Nephron (organoid): Measurements from ENCODE around the gene ACACB.

Experiments
- H3K27ac Mint-ChIP-seq, 3 experiments: 2 replicates each; pipeline ENCODE4 v1.8.0; 2020; ENCODE audit warnings: mixed read lengths in 3 of 3, mild to moderate bottlenecking in 2 of 3, moderate library complexity in 1 of 3
- H3K27me3 Mint-ChIP-seq: 2 replicates; pipeline ENCODE4 v1.8.0; 2021; ENCODE audit warnings: low read depth, mild to moderate bottlenecking, moderate library complexity, mixed read lengths
- H3K36me3 Mint-ChIP-seq: 2 replicates; pipeline ENCODE4 v1.8.0; 2020; ENCODE audit warnings: low read depth, mixed read lengths
- H3K4me1 Mint-ChIP-seq: 2 replicates; pipeline ENCODE4 v1.8.0; 2020; ENCODE audit warnings: mixed read lengths
- H3K4me3 Mint-ChIP-seq, 3 experiments: 2 replicates each; pipeline ENCODE4 v1.8.0; 2020; ENCODE audit warnings: mild to moderate bottlenecking in 3 of 3, mixed read lengths in 3 of 3, moderate library complexity in 2 of 3
- H3K9me3 Mint-ChIP-seq: 2 replicates; pipeline ENCODE4 v1.8.0; 2020; ENCODE audit warnings: mixed read lengths
- TF ChIP-seq, protein P1 (sequence below), 3 experiments: fragments of 200-600 bp; sonication (generic); IDR thresholded peaks; one replicate each; pipeline ENCODE4 v1.5.0; 2021; ENCODE audit warnings: antibody characterized with exemption in 3 of 3; ENCODE audit not compliant: unreplicated experiment in 3 of 3

The ACACB gene

DNA sequence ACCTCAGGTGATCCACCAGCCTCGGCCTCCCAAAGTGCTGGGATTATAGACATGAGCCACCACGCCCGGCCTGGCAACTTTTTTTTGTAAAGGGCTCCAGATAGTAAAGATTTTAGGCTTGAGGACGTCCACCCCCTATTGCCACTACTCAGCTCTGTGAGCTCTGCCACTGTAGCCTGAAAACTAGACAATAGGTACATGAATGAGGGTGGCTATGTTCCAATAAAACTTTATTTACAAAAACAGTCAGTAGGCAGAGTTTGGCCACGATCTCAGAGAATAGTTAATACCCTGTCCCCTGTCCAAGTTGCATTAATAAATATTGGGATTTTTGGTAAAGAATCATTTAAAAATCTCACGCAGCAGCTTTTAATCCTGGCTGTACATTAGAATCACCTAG lies 102.6 kb downstream of the ACACB start:
- Mint-ChIP-seq H3K36me3 (peaks cover 20% of the 10 kb centered on the region), H3K27me3 (no peaks in the 10 kb centered on the region), H3K27ac (no peak overlapping the region), H3K9me3 (no peaks in the 10 kb centered on the region), H3K4me3 (no peak overlapping the region), H3K4me1 (no peaks in the 10 kb centered on the region)
- TF ChIP-seq, protein P1, sequence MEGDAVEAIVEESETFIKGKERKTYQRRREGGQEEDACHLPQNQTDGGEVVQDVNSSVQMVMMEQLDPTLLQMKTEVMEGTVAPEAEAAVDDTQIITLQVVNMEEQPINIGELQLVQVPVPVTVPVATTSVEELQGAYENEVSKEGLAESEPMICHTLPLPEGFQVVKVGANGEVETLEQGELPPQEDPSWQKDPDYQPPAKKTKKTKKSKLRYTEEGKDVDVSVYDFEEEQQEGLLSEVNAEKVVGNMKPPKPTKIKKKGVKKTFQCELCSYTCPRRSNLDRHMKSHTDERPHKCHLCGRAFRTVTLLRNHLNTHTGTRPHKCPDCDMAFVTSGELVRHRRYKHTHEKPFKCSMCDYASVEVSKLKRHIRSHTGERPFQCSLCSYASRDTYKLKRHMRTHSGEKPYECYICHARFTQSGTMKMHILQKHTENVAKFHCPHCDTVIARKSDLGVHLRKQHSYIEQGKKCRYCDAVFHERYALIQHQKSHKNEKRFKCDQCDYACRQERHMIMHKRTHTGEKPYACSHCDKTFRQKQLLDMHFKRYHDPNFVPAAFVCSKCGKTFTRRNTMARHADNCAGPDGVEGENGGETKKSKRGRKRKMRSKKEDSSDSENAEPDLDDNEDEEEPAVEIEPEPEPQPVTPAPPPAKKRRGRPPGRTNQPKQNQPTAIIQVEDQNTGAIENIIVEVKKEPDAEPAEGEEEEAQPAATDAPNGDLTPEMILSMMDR (IDR thresholded peaks at IDR 0.05; ENCODE audit: unreplicated experiment in 3 of 3) = no peak

DNA sequence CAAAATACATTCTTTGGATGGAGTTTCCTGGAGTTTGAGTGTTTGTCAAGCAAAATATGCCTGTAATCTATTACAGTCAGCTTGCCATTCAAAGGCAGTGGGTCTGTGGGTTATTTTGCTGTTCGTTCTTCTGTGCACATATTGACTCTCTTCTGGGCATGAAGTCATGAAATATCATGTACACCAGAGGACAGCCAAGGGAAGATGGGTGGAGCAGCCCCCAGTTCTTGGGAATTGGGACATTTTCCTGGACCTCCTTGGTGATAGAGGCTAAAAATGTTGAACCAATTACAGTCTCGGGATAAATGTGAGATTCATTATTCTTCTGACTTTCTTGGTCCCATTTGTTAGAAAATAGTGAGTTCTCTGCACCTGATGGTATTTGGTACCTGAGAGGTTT lies 103.6 kb downstream of the ACACB start:
- Mint-ChIP-seq H3K36me3 (peaks cover 25% of the 10 kb centered on the region), H3K9me3 (no peaks in the 10 kb centered on the region), H3K27me3 (no peaks in the 10 kb centered on the region), H3K27ac (no peak overlapping the region), H3K4me3 (no peak overlapping the region), H3K4me1 (no peaks in the 10 kb centered on the region)
- TF ChIP-seq, protein P1 (IDR thresholded peaks at IDR 0.05; ENCODE audit: unreplicated experiment in 3 of 3) = no peak

DNA sequence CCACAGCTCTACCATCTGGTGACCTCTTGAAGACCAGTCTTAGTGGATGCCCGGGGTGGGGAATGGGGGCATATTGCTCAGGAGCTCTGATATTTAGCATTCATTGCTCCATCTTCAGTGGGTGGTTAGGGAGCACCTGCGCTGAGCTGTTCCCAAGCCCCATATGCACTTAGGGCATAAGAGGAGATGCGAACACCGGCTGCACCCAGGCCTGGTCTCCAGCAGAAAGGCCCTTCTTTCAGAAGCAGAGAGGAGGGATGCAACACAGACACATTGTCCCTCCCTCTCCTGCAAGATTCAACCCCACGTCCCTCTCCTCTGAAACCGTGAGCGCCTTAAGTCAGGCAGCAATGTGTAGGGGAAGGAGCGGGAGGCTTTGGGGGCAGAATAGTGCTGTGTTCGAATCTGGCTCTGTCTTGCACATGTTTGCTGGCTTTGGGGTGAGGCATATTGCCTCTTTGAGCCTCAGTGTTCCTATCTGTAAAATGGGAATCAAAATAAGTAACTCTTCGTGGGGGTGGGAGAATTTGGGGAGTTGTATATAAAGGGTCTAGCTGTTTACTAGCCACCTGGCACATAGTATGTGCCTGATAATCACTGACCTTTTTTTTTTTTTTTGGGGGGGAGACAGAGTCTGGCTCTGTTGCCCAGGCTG lies 105.0 kb downstream of the ACACB start:
- H3K27ac Mint-ChIP-seq = no peak overlapping the region
- no peak overlapping the region for H3K4me3 Mint-ChIP-seq
- no peaks in the 10 kb centered on the region for H3K9me3 Mint-ChIP-seq
- H3K4me1 Mint-ChIP-seq = no peaks in the 10 kb centered on the region
- TF ChIP-seq, protein P1 (IDR thresholded peaks at IDR 0.05; ENCODE audit: unreplicated experiment in 3 of 3) = no peak
- no peaks in the 10 kb centered on the region for H3K27me3 Mint-ChIP-seq
- peaks cover 26% of the 10 kb centered on the region for H3K36me3 Mint-ChIP-seq

DNA sequence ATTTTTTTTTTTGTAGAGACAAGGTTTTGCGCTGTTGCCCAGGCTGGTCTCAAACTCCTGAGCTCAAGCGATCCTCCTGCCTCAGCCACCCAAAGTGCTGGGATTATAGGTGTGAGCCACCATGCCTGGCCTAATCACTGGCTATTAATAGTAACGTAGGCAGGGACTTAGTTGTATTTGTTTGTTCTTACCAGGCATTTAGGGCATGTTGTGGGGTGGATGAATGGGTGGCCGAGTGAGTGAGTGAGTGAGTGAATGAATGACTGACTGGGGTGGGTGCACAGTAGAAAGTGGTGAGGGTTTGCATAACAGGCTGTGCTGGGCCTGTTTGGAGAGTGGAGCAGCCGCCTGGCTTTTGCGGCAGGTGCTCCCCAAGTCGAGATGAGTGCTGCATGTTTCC lies 105.7 kb downstream of the ACACB start:
- Mint-ChIP-seq H3K36me3 (peaks cover 23% of the 10 kb centered on the region), H3K4me3 (no peak overlapping the region), H3K27me3 (no peaks in the 10 kb centered on the region), H3K27ac (no peak overlapping the region), H3K9me3 (no peaks in the 10 kb centered on the region), H3K4me1 (no peaks in the 10 kb centered on the region)
- TF ChIP-seq, protein P1 (IDR thresholded peaks at IDR 0.05; ENCODE audit: unreplicated experiment in 3 of 3) = no peak

DNA sequence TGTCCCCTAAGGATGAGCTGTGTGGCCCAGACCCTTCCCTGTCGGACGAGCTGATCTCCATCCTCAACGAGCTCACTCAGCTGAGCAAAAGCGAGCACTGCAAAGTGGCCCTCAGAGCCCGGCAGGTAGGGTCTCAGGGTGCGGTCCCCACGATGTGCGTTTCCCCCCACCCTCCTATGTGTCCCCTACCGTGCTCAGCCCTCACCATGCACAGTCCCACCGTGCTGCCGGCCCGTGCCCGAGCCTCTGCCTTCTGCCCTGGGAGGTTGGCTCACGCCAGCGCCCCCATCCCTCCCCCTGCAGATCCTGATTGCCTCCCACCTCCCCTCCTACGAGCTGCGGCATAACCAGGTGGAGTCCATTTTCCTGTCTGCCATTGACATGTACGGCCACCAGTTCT lies 106.1 kb downstream of the ACACB start:
- Mint-ChIP-seq H3K36me3 (peaks cover 23% of the 10 kb centered on the region), H3K4me1 (no peaks in the 10 kb centered on the region), H3K4me3 (no peak overlapping the region), H3K9me3 (no peaks in the 10 kb centered on the region), H3K27ac (no peak overlapping the region), H3K27me3 (no peaks in the 10 kb centered on the region)
- TF ChIP-seq, protein P1 (IDR thresholded peaks at IDR 0.05; ENCODE audit: unreplicated experiment in 3 of 3) = no peak

DNA sequence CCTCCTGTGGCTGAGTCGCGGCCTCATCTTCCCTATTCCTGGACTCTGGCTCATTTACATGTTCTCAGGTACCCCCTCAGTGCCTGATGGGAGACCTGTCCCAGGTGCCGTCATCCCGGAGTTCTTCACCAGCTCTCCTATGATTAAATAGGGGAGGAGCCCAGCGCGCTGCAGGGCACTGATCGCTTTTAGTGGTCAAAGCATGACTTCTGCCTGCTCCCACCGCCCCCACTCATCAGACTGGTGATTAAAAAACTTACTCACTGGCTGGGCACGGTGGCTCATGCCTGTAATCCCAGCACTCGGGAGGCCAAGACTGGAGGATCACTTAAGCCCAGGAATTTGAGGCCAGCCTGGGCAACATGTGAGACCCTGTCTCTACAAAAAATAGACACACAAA lies 106.8 kb downstream of the ACACB start:
- Mint-ChIP-seq H3K27ac (no peak overlapping the region), H3K36me3 (peaks cover 22% of the 10 kb centered on the region), H3K9me3 (no peaks in the 10 kb centered on the region), H3K4me1 (no peaks in the 10 kb centered on the region), H3K27me3 (no peaks in the 10 kb centered on the region), H3K4me3 (no peak overlapping the region)
- TF ChIP-seq, protein P1 (IDR thresholded peaks at IDR 0.05; ENCODE audit: unreplicated experiment in 3 of 3) = no peak
